ENCODE results near the gene OR10A2. TPM values are rescaled to one million over a fixed set of nuclear protein-coding genes. Genes with fewer than 3 reads are reported as not detected.
"Not testable (repeated sequence)": the region's sequence is repeated elsewhere in the genome, so short reads cannot be mapped to it uniquely, and the experiment has no call there.

Gene OR10A2
- total and polyA plus RNA-seq, 9 donors: not detected

GRCh38 chr11:6850526-6850925 lies 12.3 kb upstream of the OR10A2 start:
- no peaks in the 10 kb centered on the region for H3K36me3 ChIP-seq
- H3K4me1 ChIP-seq (ENCODE audit: insufficient read depth): no peaks in the 10 kb centered on the region
- WGBS, 3 donors: 67 to 95% (median 92%) methylated on average over 2 of the region's 2 CpGs
- H3K27ac ChIP-seq: no peak overlapping the region
- H3K9me3 ChIP-seq: no peaks in the 10 kb centered on the region
- intact Hi-C loops (cut with DNase I): no loop called here
- TF ChIP-seq EP300 (IDR thresholded peaks at IDR 0.05) (no peak), POLR2A (IDR thresholded peaks at IDR 0.05) (no peak), CTCF (IDR thresholded peaks at IDR 0.05) (no peak)
- no peaks in the 10 kb centered on the region for H3K27me3 ChIP-seq
- H3K4me3 ChIP-seq: no peak overlapping the region
- no peak for DNase-seq

GRCh38 chr11:6854801-6855200 lies 8.1 kb upstream of the OR10A2 start:
- WGBS, 3 donors: 94 to 97% (median 94%) methylated on average over 6 of the region's 6 CpGs
- intact Hi-C loops (cut with DNase I); H3K9me3 ChIP-seq; H3K36me3 ChIP-seq; H3K4me3 ChIP-seq; H3K27ac ChIP-seq; H3K4me1 ChIP-seq (ENCODE audit: insufficient read depth); DNase-seq; H3K27me3 ChIP-seq: not testable (repeated sequence)

- no peaks in the 10 kb centered on the region for H3K9me3 ChIP-seq
- DNase-seq: no peak
- no peak for TF ChIP-seq POLR2A (IDR thresholded peaks at IDR 0.05)
- intact Hi-C loops (cut with DNase I): no loop called here
- WGBS, 3 donors: 19 to 26% (median 21%) methylated on average over 1 of the region's 1 CpG
- no peak overlapping the region for H3K4me3 ChIP-seq
- H3K36me3 ChIP-seq: no peaks in the 10 kb centered on the region
- H3K4me1 ChIP-seq (ENCODE audit: insufficient read depth): no peaks in the 10 kb centered on the region
- H3K27me3 ChIP-seq: no peaks in the 10 kb centered on the region
- H3K27ac ChIP-seq: no peak overlapping the region
These were observed 6.8 kb upstream of the OR10A2 start for GRCh38 chr11:6855971-6856541.

- H3K9me3 ChIP-seq: no peaks in the 10 kb centered on the region
- TF ChIP-seq POLR2A (IDR thresholded peaks at IDR 0.05) (no peak), CTCF (IDR thresholded peaks at IDR 0.05) (no peak), EP300 (IDR thresholded peaks at IDR 0.05) (no peak)
- WGBS, 3 donors: 33 to 53% (median 49%) methylated on average over 3 of the region's 3 CpGs
These were observed 6.0 kb upstream of the OR10A2 start for GRCh38 chr11:6856871-6857270.

GRCh38 chr11:6864438-6864837 lies 1.6 kb downstream of the OR10A2 start:
- Histone ChIP-seq H3K9me3 (no peaks in the 10 kb centered on the region), H3K4me3 (no peak overlapping the region), H3K36me3 (no peaks in the 10 kb centered on the region), H3K4me1 (ENCODE audit: insufficient read depth) (no peaks in the 10 kb centered on the region), H3K27ac (no peak overlapping the region), H3K27me3 (no peaks in the 10 kb centered on the region)
- 84 to 89% (median 87%) methylated on average over 1 of the region's 1 CpG for WGBS, 3 donors
- TF ChIP-seq CTCF (IDR thresholded peaks at IDR 0.05) (no peak), POLR2A (IDR thresholded peaks at IDR 0.05) (no peak), EP300 (IDR thresholded peaks at IDR 0.05) (no peak)
- no peak for DNase-seq
- intact Hi-C loops (cut with DNase I): no loop called here

More at GRCh38 chr11:6856871-6857270, 6.0 kb upstream of the OR10A2 start:
- no peak for DNase-seq
- no peaks in the 10 kb centered on the region for H3K27me3 ChIP-seq
- intact Hi-C loops (cut with DNase I): no loop called here
- H3K4me3 ChIP-seq: no peak overlapping the region
- H3K4me1 ChIP-seq (ENCODE audit: insufficient read depth): no peaks in the 10 kb centered on the region
- no peaks in the 10 kb centered on the region for H3K36me3 ChIP-seq
- H3K27ac ChIP-seq: no peak overlapping the region

All from ovary (tissue), 9 donors.